ENCODE measurements around the gene GABRB2.
"Not testable (repeated sequence)": the region's sequence is repeated elsewhere in the genome, so short reads cannot be mapped to it uniquely, and the experiment has no call there.

The GABRB2 gene

GRCh38 chr5:161295721-161296250, 250.7 kb downstream of the GABRB2 start:
- no peak for DNase-seq

DNA sequence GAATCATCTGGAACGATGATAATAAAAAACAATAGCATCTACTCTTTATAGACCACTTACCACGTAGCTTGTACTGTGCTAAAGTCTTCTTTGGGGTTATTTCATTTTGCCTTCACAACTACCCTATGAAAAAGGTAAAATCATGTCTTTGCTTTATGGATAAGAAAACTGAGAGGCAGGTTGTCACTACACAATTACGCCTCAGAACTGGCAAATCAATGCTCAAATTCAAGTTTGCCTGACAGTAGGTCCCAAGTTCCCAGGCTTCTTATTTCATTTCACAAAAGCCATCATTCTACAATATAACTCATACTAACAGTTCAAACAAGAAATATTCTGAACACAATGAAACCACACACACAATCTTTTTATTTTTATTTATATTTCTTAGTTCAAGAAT, 258.5 kb downstream of the GABRB2 start:
- no peak for DNase-seq

- DNase-seq: no peak
Measured at GRCh38 chr5:161287436-161287835, 259.1 kb downstream of the GABRB2 start.

DNA sequence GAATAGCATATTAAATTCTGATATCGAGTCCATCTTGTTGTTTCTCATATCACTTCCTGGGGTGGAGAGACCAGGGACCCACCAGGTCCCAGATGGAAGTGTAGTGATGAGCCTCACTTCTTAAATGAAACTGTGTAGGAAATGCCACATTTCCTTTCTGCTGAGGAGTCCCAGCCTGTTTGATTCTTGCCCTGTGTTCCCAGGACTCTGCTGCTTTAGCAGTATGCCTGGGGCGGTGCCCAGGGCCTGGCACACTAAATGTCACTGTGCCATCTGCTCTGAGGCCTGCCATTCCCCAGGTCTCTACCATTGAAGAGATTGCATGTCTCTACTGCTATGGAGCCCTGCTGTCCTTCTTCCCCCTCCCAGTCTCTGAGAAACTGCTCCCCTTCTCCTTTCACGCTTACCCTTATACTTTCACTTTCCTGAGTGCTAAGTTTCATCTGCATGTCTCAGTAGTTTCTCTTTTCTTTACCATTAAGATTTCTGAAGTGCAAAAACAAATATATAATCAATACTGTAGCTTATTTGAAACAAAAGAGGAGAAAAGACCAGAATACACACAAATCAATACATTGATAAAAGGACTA, 260.4 kb downstream of the GABRB2 start:
- no peak for DNase-seq

DNA sequence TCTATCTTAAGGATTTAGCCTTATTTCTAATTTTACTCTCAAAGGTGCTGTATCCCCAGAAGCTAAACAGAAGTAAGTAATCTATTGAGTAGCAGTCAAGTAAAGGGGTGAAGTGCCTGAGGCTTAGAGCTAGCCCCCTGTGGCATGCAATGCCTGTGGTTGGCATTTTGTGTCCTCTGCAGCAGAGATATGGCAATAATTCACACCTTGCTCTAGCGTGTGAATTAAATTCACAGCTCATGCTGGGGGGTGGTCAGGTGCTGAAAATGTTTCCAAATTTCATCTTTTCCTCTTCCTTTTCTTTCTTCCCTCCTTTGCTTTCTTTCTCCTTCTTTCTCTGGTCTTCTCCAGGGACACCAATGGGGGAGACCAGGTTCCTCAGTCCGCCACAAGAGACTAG, 262.1 kb downstream of the GABRB2 start:
- DNase-seq: no peak

DNA sequence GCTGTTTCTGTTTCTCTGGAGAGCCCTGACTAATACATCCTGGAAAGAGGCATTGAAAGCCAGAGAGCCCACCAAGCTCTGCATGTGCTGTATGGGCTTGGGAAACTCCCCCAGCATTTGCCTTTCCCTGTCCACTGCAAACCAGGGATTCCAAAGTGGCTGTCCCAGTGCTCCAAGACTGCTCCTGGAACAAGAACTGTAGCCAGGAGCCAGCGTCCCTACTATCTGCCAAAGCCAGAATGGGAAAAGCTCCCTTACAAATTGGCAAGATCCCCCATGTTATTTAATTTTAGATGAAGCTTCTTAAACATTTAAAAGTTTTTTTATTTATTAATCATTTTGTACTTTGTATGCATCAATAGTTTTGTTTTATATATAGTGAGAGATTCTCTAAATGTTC, 263.2 kb downstream of the GABRB2 start:
- DNase-seq: no peak

- DNase-seq: no peak
Measured at GRCh38 chr5:161278739-161279660, 267.5 kb downstream of the GABRB2 start.

DNA sequence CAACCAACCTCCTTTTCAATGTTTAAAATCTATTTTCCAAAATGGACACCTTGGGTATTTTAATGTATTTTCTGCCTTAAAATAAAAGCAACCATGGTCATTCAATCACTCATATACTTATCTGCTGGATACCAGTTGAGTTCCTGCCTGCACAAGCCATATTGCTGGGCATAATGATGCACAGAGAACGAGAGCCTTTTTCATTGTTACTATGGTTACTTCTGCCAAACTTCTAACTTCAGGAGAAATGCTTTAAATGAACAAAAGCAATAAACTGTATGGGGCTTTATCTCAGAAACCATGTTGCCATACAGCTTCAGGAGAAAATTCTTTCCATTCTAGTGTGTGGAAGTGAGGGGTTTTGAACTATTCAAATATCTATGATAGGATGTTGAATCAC, 269.5 kb downstream of the GABRB2 start:
- no peak for DNase-seq

DNA sequence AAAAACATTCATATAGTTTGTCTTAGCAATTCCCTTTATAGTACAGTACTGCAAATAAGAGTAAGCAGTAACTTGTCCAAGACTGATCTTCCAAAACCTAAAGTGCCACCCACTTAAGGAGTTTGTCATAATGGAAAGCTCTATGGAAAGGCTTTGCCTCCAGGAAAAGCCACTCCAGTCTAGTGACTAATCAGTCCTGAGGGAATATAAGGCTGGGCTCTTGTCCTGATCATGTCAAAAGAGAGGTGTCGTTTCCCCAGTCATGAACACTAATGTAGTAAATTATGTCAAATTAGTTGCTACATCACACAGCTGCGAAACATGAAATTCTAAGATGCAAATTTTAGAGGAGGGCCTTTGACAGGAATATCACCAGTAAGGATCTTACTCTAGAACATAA, 271.6 kb downstream of the GABRB2 start:
- no peak for DNase-seq

GRCh38 chr5:161273410-161273809, 273.1 kb downstream of the GABRB2 start:
- DNase-seq: no peak

DNA sequence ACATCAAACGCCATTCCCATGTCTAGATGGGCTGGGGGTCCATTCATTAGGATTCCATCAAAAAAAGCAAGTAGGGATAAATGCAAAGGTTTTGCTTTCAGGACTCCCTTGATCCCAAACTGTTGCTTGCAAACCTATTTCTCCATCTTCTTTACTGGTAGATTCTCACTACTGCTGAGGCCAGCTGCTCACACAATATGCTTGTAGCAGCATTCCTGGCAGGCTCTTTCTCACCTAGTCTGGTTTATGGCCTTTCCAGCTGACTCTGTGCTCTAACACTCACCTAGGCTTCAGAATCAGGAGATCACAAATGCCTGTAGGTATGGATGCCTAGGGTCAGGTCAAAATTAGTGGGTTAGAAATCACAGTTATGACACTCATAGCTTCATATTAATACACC, 274.7 kb downstream of the GABRB2 start:
- DNase-seq: no peak

DNA sequence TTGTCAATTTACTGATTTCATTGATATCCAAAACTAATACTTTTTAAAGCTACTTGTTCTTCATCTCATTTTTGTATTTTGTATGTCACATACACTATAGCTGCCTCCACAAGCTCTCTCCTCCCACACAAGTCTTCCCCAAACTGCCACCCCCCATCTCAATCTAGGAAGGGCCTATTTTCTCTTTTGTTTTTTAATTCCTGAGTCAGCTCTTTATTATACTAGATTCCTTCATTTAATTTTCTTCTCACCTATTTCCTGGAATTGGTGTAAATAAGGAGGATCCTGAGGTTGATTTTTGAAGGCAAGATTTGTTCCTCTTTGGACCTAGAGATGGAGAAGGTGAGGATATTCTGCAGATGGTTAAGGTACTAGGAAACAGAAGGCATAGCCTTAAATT, 277.4 kb downstream of the GABRB2 start:
- no peak for DNase-seq

DNA sequence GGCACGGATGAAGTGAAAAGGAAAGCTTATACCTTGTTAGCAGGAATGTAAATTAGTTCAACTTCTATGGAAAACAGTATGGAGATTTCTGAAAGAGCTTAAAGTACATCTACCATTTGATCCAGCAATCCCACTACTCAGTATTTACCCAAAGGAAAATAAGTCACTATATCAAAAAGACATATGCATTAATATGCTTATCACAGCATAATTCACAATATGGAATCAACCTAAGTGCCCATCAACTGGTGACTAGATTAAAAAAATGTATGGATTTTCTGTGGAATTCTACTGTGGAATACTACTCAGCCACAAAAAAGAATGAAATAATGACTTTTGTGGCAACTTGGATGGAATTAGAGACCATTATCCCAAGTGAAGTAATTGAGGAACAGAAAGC, 279.6 kb downstream of the GABRB2 start:
- DNase-seq: no peak

- DNase-seq: no peak
Measured at GRCh38 chr5:161265006-161265405, 281.5 kb downstream of the GABRB2 start.

DNA sequence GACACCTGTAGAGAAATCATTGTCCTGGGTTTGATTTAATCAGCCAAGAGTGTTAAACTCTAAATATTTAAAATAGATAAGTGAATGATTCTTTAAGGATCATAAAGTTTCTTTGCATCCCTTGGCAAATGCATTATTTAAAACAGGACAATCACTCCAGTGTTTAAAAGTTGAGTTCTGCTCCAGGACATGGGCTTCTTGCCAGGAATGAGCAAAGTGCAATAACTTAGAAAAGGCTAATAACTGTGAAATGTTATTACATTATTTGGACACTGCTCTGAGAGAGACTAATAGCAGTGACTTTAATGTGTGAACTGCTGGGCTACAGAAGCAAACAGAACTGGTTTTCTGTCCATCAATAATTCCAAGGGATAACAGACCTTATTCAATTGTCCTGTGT, 283.3 kb downstream of the GABRB2 start:
- no peak for DNase-seq

- DNase-seq: no peak
Measured at GRCh38 chr5:161261668-161262323, 284.7 kb downstream of the GABRB2 start.

- no peak for DNase-seq
Measured at GRCh38 chr5:161258438-161258837, 288.1 kb downstream of the GABRB2 start.

- no peak for DNase-seq
Measured at GRCh38 chr5:161256957-161257356, 289.6 kb downstream of the GABRB2 start.

DNA sequence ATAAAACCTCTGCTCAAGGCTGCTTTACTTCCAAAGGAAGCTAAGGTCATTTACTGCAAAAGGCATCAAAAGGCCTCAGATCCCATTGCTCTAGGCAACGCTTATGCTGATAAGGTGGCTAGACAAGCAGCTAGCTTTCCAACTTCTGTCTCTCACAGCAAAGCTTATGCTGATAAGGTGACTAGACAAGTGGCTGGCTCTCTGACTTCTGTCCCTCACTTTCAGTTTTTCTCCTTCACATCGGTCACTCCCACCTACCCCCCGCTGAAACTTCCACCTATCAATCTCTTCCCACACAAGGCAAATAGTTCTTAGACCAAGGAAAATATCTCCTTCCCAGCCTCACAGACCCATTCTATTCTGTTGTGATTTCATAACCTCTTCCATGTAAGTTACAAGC, 293.6 kb downstream of the GABRB2 start:
- not testable (repeated sequence) for DNase-seq

GRCh38 chr5:161246749-161247148, 299.8 kb downstream of the GABRB2 start:
- DNase-seq: no peak

- DNase-seq: not testable (repeated sequence)
Measured at GRCh38 chr5:161245846-161246245, 300.7 kb downstream of the GABRB2 start.
